Mucosa of descending colon (tissue), 3 donors: ENCODE results near the gene TP63. TPM values are rescaled to one million over a fixed set of nuclear protein-coding genes. Genes with fewer than 3 reads are reported as not detected.
"Not testable (repeated sequence)": the region's sequence is repeated elsewhere in the genome, so short reads cannot be mapped to it uniquely, and the experiment has no call there.

Experiments used
- ATAC-seq: fragments of 200-7000 bp; cut with Tn5 transposase; one replicate; pipeline ENCODE4 v1.9.1; 2020; ENCODE audit warnings: mild to moderate bottlenecking, moderate library complexity
- DNase-seq, 3 donors: peaks; one replicate each; pipeline ENCODE4 v3.0.0-alpha.2; 2020
- H3K36me3 ChIP-seq: fragments of 200-600 bp; one replicate; pipeline ENCODE4 v1.8.0; 2021; ENCODE audit warnings: low read depth, mild to moderate bottlenecking
- H3K4me1 ChIP-seq: fragments of 200-600 bp; one replicate; pipeline ENCODE4 v1.8.0; 2021; ENCODE audit warnings: low read depth, mild to moderate bottlenecking
- H3K4me3 ChIP-seq: fragments of 200-600 bp; one replicate; pipeline ENCODE4 v1.8.0; 2021; ENCODE audit warnings: mild to moderate bottlenecking
- H3K9me3 ChIP-seq: fragments of 200-600 bp; one replicate; pipeline ENCODE4 v1.8.0; 2021; ENCODE audit warnings: mild to moderate bottlenecking
- CTCF ChIP-seq: fragments of 200-600 bp; IDR thresholded peaks from one replicate; pipeline ENCODE4 v1.8.0; 2022; ENCODE audit warnings: antibody characterized with exemption, mild to moderate bottlenecking
- intact Hi-C, 2 donors: fragments of 100-400 bp; cut with DNase I in 1 of 2; cut with micrococcal nuclease in 1 of 2; formaldehyde crosslinking; loops; one replicate each; pipeline versions ENCODE4 v1.11.0 to v1.11.1; 2022; cut with DNase I, micrococcal nuclease
- total RNA-seq, 3 donors: library from RNA; stranded (reverse); fragmentation: NEBNext Ultra II Directional in 2 of 3; extraction: Animal tissue kit (Norgen Biotek cat#: 25700) in 2 of 3; gene quantifications; one replicate each; pipeline versions ENCODE4 v1.2.1 to v1.2.4, GENCODE V29; 2021 to 2023
- donor health status: DM: no; HTN: no; CAD: no; lungs with moderate emphysema.
- donor health status: DM: no; HTN: no; CAD: no.
- donor health status: DM: no; HTN: yes; CAD: no.

TP63 gene
- total RNA-seq, 3 donors from 2014 or later: 0.31 to 0.57 TPM; not detected in 1

GRCh38 chr3:189588475-189589178 lies 42.6 kb upstream of the TP63 start:
- no peak overlapping the region for H3K4me3 ChIP-seq
- H3K36me3 ChIP-seq: no peaks in the 10 kb centered on the region
- no peaks in the 10 kb centered on the region for H3K9me3 ChIP-seq
- intact Hi-C loops: no loop called here
- ATAC-seq (no peak), DNase-seq (no peak)
- TF ChIP-seq CTCF: no peak
- no peaks in the 10 kb centered on the region for H3K4me1 ChIP-seq

GRCh38 chr3:189589179-189589569 lies 42.0 kb upstream of the TP63 start:
- no peak for DNase-seq
- intact Hi-C loops: no loop called here
- TF ChIP-seq CTCF: no peak
- Histone ChIP-seq H3K9me3 (no peaks in the 10 kb centered on the region), H3K4me3 (no peak overlapping the region), H3K36me3 (no peaks in the 10 kb centered on the region), H3K4me1 (no peaks in the 10 kb centered on the region)
- ATAC-seq: peak; percentile 45

- DNase-seq: no peak
- intact Hi-C loops: no loop called here
- no peak overlapping the region for H3K4me3 ChIP-seq
- TF ChIP-seq CTCF: no peak
- H3K4me1 ChIP-seq: no peaks in the 10 kb centered on the region
- no peak for ATAC-seq
- H3K9me3 ChIP-seq: no peaks in the 10 kb centered on the region
- no peaks in the 10 kb centered on the region for H3K36me3 ChIP-seq
Observed at GRCh38 chr3:189590223-189590622, 41.0 kb upstream of the TP63 start.

GRCh38 chr3:189593581-189593980 lies 37.6 kb upstream of the TP63 start:
- H3K4me3 ChIP-seq: no peak overlapping the region
- H3K4me1 ChIP-seq: no peaks in the 10 kb centered on the region
- TF ChIP-seq CTCF: no peak
- intact Hi-C loops: no loop called here
- H3K36me3 ChIP-seq: no peaks in the 10 kb centered on the region
- H3K9me3 ChIP-seq: no peaks in the 10 kb centered on the region
- DNase-seq: no peak
- ATAC-seq: no peak

- DNase-seq, H3K9me3 ChIP-seq, H3K36me3 ChIP-seq, ATAC-seq, intact Hi-C loops, H3K4me3 ChIP-seq, H3K4me1 ChIP-seq: not testable (repeated sequence)
Observed at GRCh38 chr3:189596078-189596979, 34.9 kb upstream of the TP63 start.

GRCh38 chr3:189597918-189598317 lies 33.3 kb upstream of the TP63 start:
- H3K36me3 ChIP-seq: no peaks in the 10 kb centered on the region
- no peaks in the 10 kb centered on the region for H3K4me1 ChIP-seq
- no peaks in the 10 kb centered on the region for H3K9me3 ChIP-seq
- H3K4me3 ChIP-seq: no peak overlapping the region
- no peak for DNase-seq
- no peak for ATAC-seq
- intact Hi-C loops: no loop called here
- no peak for TF ChIP-seq CTCF
